HepG2 (cell line): ENCODE data around the gene NECTIN2.
"Not testable (repeated sequence)": the region's sequence is repeated elsewhere in the genome, so short reads cannot be mapped to it uniquely, and the experiment has no call there.

Experiments used
- ARID5B ChIP-seq: IDR thresholded peaks from 2 replicates; pipeline ENCODE4 v1.4.0; 2020; ENCODE audit warnings: mild to moderate bottlenecking, missing genetic modification reagents
- BRCA1 ChIP-seq: sonication (generic); formaldehyde crosslinking; IDR thresholded peaks from 2 replicates; pipeline ENCODE4 v1.4.0; 2020; ENCODE audit warnings: missing genetic modification reagents
- CREM ChIP-seq, 2 experiments: sonication (generic) in 1 of 2; formaldehyde crosslinking in 1 of 2; IDR thresholded peaks; 2 replicates each; pipeline versions ENCODE4 v1.4.0 to v1.6.1; 2016 to 2020; ENCODE audit warnings: antibody characterized with exemption in 1 of 2, mild to moderate bottlenecking in 1 of 2, missing genetic modification reagents in 1 of 2
- HNF4A ChIP-seq: sonication (generic); formaldehyde crosslinking; IDR thresholded peaks from 2 replicates; pipeline ENCODE4 v1.4.0; 2020; ENCODE audit warnings: missing genetic modification reagents
- TFDP2 ChIP-seq: sonication (generic); formaldehyde crosslinking; IDR thresholded peaks from 2 replicates; pipeline ENCODE4 v1.4.0; 2020; ENCODE audit warnings: missing genetic modification reagents
- TF ChIP-seq, protein P1 (sequence below), 2 experiments: sonication (generic) in 1 of 2; formaldehyde crosslinking in 1 of 2; IDR thresholded peaks; 2 replicates each; pipeline versions ENCODE4 v1.4.0 to v1.6.1; 2016 to 2020; ENCODE audit warnings: borderline replicate concordance in 1 of 2, low read depth in 1 of 2, mild to moderate bottlenecking in 1 of 2, missing genetic modification reagents in 1 of 2
- TF ChIP-seq, protein P2 (sequence below): sonication (generic); formaldehyde crosslinking; IDR thresholded peaks from 2 replicates; pipeline ENCODE4 v1.5.0; 2020; ENCODE audit warnings: mild to moderate bottlenecking, missing genetic modification reagents, moderate library complexity

DNA sequence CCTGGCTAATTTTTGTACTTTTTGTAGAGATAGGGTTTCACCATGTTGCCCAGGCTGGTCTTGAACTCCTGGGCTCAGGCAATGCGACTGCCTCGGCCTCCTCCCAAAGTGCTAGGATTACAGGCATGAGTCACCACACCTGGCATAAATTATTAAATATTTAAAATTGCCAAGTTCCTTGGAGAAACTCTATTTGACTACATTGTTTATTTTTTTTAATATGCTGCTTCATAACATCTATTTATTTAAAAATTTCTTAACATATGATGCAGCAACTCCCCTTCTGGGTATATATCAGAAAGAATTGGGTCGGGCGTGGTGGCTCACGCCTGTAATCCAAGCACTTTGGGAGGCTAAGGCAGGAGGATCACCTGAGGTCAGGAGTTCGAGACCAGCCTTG is 13.2 kb upstream of the NECTIN2 start:
- not testable (repeated sequence) for TF ChIP-seq BRCA1; TFDP2; CREM (IDR thresholded peaks at IDR 0.05); CREM (CRISPR knock-in tag; IDR thresholded peaks at IDR 0.05); HNF4A (CRISPR knock-in tag); ARID5B (CRISPR knock-in tag)
- TF ChIP-seq, protein P1, sequence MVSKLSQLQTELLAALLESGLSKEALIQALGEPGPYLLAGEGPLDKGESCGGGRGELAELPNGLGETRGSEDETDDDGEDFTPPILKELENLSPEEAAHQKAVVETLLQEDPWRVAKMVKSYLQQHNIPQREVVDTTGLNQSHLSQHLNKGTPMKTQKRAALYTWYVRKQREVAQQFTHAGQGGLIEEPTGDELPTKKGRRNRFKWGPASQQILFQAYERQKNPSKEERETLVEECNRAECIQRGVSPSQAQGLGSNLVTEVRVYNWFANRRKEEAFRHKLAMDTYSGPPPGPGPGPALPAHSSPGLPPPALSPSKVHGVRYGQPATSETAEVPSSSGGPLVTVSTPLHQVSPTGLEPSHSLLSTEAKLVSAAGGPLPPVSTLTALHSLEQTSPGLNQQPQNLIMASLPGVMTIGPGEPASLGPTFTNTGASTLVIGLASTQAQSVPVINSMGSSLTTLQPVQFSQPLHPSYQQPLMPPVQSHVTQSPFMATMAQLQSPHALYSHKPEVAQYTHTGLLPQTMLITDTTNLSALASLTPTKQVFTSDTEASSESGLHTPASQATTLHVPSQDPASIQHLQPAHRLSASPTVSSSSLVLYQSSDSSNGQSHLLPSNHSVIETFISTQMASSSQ (IDR thresholded peaks at IDR 0.05; ENCODE audit: low read depth), result not testable (repeated sequence)
- TF ChIP-seq, protein P1 (CRISPR knock-in tag; IDR thresholded peaks at IDR 0.05; ENCODE audit: borderline replicate concordance), result not testable (repeated sequence)
- TF ChIP-seq, protein P2, sequence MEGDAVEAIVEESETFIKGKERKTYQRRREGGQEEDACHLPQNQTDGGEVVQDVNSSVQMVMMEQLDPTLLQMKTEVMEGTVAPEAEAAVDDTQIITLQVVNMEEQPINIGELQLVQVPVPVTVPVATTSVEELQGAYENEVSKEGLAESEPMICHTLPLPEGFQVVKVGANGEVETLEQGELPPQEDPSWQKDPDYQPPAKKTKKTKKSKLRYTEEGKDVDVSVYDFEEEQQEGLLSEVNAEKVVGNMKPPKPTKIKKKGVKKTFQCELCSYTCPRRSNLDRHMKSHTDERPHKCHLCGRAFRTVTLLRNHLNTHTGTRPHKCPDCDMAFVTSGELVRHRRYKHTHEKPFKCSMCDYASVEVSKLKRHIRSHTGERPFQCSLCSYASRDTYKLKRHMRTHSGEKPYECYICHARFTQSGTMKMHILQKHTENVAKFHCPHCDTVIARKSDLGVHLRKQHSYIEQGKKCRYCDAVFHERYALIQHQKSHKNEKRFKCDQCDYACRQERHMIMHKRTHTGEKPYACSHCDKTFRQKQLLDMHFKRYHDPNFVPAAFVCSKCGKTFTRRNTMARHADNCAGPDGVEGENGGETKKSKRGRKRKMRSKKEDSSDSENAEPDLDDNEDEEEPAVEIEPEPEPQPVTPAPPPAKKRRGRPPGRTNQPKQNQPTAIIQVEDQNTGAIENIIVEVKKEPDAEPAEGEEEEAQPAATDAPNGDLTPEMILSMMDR (CRISPR knock-in tag), result not testable (repeated sequence)
